GM12878 (cell line): ENCODE results near the gene AMDHD2.

Experiments used
- CEBPB ChIP-seq, 2 experiments: fragments of 150-350 bp in 1 of 2; IDR thresholded peaks; 2 replicates each; pipeline ENCODE4 v1.6.1; 2012 to 2014; ENCODE audit warnings: low read depth in 2 of 2, low read length in 2 of 2, borderline replicate concordance in 1 of 2, inconsistent platforms in 1 of 2
- CTCF ChIP-seq, 3 experiments: IDR thresholded peaks in 2 of 3; conservative IDR thresholded peaks in 1 of 3; 2 replicates each; pipeline ENCODE4 v1.5.1; 2011; ENCODE audit warnings: low read depth in 3 of 3, low read length in 3 of 3, mild to moderate bottlenecking in 3 of 3, control low read depth in 2 of 3, moderate library complexity in 2 of 3, inconsistent platforms in 1 of 3, mixed read lengths in 1 of 3; ENCODE audit not compliant: control insufficient read depth in 2 of 3, insufficient read depth in 1 of 3; ENCODE audit errors: extremely low read depth in 1 of 3
- EP300 ChIP-seq, 2 experiments: fragments of 150-350 bp in 1 of 2; IDR thresholded peaks; 2 replicates each; pipeline ENCODE4 v1.6.1; 2011 to 2012; ENCODE audit warnings: low read depth in 2 of 2, low read length in 2 of 2, borderline replicate concordance in 1 of 2, improper control_type of control experiment in 1 of 2, inconsistent platforms in 1 of 2; ENCODE audit not compliant: control insufficient read depth in 1 of 2
- EZH2 ChIP-seq: IDR thresholded peaks from 2 replicates; pipeline ENCODE4 v1.6.1; 2012; ENCODE audit warnings: low read depth, mild to moderate bottlenecking, control low read depth, inconsistent platforms, low read length, borderline replicate concordance; ENCODE audit not compliant: control insufficient read depth
- IKZF1 ChIP-seq: fragments of 450-650 bp; conservative IDR thresholded peaks from 2 replicates; pipeline ENCODE4 v1.6.1; 2017; ENCODE audit warnings: antibody characterized with exemption, mild to moderate bottlenecking
- NFYB ChIP-seq: IDR thresholded peaks from 2 replicates; pipeline ENCODE4 v1.6.1; 2011; ENCODE audit warnings: low read depth, mild to moderate bottlenecking, low read length, improper control_type of control experiment, moderate library complexity; ENCODE audit not compliant: insufficient read depth
- POLR2A ChIP-seq: IDR thresholded peaks from 2 replicates; pipeline ENCODE4 v1.6.1; 2011; ENCODE audit warnings: low read depth, mild to moderate bottlenecking, low read length
- RCOR1 ChIP-seq: conservative IDR thresholded peaks from 2 replicates; pipeline ENCODE4 v1.6.1; 2012; ENCODE audit warnings: low read depth, low read length, improper control_type of control experiment
- SREBF2 ChIP-seq: IDR thresholded peaks from 2 replicates; pipeline ENCODE4 v1.6.1; 2012; ENCODE audit warnings: mild to moderate bottlenecking, low read length
- TARDBP ChIP-seq: IDR thresholded peaks from 2 replicates; pipeline ENCODE4 v1.6.1; 2016; ENCODE audit warnings: borderline replicate concordance
- TF ChIP-seq, protein P1 (sequence below): IDR thresholded peaks from 2 replicates; pipeline ENCODE4 v1.6.1; 2012; ENCODE audit warnings: low read depth, low read length, improper control_type of control experiment

- TF ChIP-seq POLR2A, result no peak
- TF ChIP-seq, protein P1, sequence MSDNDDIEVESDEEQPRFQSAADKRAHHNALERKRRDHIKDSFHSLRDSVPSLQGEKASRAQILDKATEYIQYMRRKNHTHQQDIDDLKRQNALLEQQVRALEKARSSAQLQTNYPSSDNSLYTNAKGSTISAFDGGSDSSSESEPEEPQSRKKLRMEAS, result no peak
- no peak for TF ChIP-seq RCOR1
- TF ChIP-seq CTCF (IDR thresholded peaks at IDR 0.05 in 2 of 3, conservative IDR thresholded peaks at IDR 0.05 in 1 of 3; ENCODE audit: control insufficient read depth in 2 of 3, extremely low read depth in 1 of 3, insufficient read depth in 1 of 3, low read depth in 3 of 3, low read length in 3 of 3), result no peak
- TF ChIP-seq SREBF2, result no peak
- no peak for TF ChIP-seq CEBPB (IDR thresholded peaks at IDR 0.05; ENCODE audit: borderline replicate concordance in 1 of 2, low read depth in 2 of 2, low read length in 2 of 2)
- no peak for TF ChIP-seq EP300 (IDR thresholded peaks at IDR 0.05; ENCODE audit: borderline replicate concordance in 1 of 2, control insufficient read depth in 1 of 2, low read depth in 2 of 2, low read length in 2 of 2)
- TF ChIP-seq EZH2, result no peak
- no peak for TF ChIP-seq IKZF1
- no peak for TF ChIP-seq TARDBP
- no peak for TF ChIP-seq NFYB
Measured at GRCh38 chr16:2472885-2473445, 47.2 kb upstream of the AMDHD2 start.
